GM23248 (cell line): ENCODE data around the gene MRFAP1.

Experiments
- EZH2 ChIP-seq: fragments of 200-600 bp; sonication (generic); IDR thresholded peaks from 2 replicates; pipeline ENCODE4 v1.6.1; 2018; ENCODE audit warnings: antibody characterized with exemption, mild to moderate bottlenecking; ENCODE audit not compliant: insufficient read depth, poor library complexity, severe bottlenecking
- EZH2phosphoT487 ChIP-seq: fragments of 200-600 bp; sonication (generic); IDR thresholded peaks from 2 replicates; pipeline ENCODE4 v1.6.1; 2018; ENCODE audit warnings: antibody characterized with exemption, moderate library complexity, mild to moderate bottlenecking, low read depth; ENCODE audit not compliant: insufficient read depth

- no peak for TF ChIP-seq EZH2
- TF ChIP-seq EZH2phosphoT487 = no peak
Measured at GRCh38 chr4:6598641-6599040, 41.8 kb upstream of the MRFAP1 start.
